Measurements from ENCODE around the gene UBA5. TPM values are rescaled to one million over a fixed set of nuclear protein-coding genes. Genes with fewer than 3 reads are reported as not detected.
"Not testable (repeated sequence)": the region's sequence is repeated elsewhere in the genome, so short reads cannot be mapped to it uniquely, and the experiment has no call there.

The UBA5 gene
- total and polyA plus RNA-seq, 4 experiments from 2014 or later: 33.0 to 44.5 (median 33.4) TPM

DNA sequence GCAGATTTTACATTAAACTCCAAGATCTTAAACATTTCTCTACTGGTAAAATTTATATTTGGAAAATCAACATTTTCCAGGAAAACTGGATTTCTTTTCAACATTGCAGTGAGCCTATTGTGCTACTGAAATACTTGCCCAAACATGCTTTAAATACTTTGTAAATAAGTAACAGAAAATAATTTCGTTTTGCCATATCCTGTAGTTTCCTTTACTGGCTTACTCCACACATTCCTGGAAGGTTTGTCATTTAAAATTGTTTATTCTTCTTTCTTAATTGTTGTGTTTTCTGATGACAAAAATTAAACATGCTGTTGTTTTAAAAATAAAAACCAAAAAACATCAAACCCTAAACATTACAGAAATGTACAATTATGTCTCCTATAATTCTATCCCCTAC is 22.5 kb upstream of the UBA5 start:
- Mint-ChIP-seq H3K27ac (no peak overlapping the region), H3K27me3 (no peaks in the 10 kb centered on the region), H3K9me3 (peaks cover 0 to 1% (median 0%) of the 10 kb centered on the region in 8 donors), H3K4me1 (no peaks in the 10 kb centered on the region), H3K4me3 (no peak overlapping the region), H3K36me3 (peaks cover 32 to 40% of the 10 kb centered on the region in 2 donors)
- H3K27me3 ChIP-seq (ENCODE audit: insufficient read depth, low read length): no peaks in the 10 kb centered on the region
- ChIA-PET POLR2A (ENCODE audit: partially characterized antibody) (no interaction called here), CTCF (ENCODE audit: partially characterized antibody) (interaction anchor here (6.4 kb wide), 1 partner anchor 101 kb away, joined by 90 read pairs; no protein-coding TSS in a partner anchor)
- no peaks in the 10 kb centered on the region for H3K4me1 ChIP-seq (ENCODE audit: insufficient read depth, low read length)
- no peak overlapping the region for H3K27ac ChIP-seq (ENCODE audit: low read depth, low read length)
- H3K36me3 ChIP-seq (ENCODE audit: insufficient read depth, low read length): peaks cover 13% of the 10 kb centered on the region
- intact Hi-C loops (cut with micrococcal nuclease): no loop called here
- no peak overlapping the region for H3K4me3 ChIP-seq (ENCODE audit: low read length in 2 of 2)
- DNase-seq: no peak
- no peaks in the 10 kb centered on the region for H3K9me3 ChIP-seq (ENCODE audit: control insufficient read depth in 1 of 2, low read length in 2 of 2)

DNA sequence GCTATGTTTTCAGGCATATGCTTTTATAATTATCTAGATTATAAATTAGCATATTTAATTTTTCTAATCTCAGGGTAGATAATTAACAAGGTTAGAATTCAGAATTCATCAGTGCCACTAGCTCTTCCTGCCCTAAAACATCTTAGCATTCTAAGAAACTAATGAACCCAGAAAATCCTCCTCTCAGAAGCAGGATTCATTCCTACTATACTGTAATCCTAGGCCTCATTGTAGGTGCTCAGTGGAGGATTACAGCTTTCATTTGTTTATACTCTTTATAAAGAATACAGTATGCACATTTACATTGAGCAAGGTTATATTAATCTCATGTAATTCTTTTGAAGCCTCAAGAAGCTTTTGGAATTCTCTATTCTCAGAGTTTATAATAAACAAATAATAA is 21.4 kb upstream of the UBA5 start:
- no peak overlapping the region for H3K4me3 ChIP-seq (ENCODE audit: low read length in 2 of 2)
- no peaks in the 10 kb centered on the region for H3K27me3 ChIP-seq (ENCODE audit: insufficient read depth, low read length)
- H3K27ac ChIP-seq (ENCODE audit: low read depth, low read length): no peak overlapping the region
- no peaks in the 10 kb centered on the region for H3K27me3 Mint-ChIP-seq
- no peak overlapping the region for H3K4me3 Mint-ChIP-seq
- H3K36me3 Mint-ChIP-seq: peaks cover 28 to 40% of the 10 kb centered on the region in 2 donors
- POLR2A ChIA-PET (ENCODE audit: partially characterized antibody): no interaction called here
- H3K27ac Mint-ChIP-seq: no peak overlapping the region
- H3K4me1 ChIP-seq (ENCODE audit: insufficient read depth, low read length): no peaks in the 10 kb centered on the region
- peaks cover 0 to 1% (median 0%) of the 10 kb centered on the region in 8 donors for H3K9me3 Mint-ChIP-seq
- H3K4me1 Mint-ChIP-seq: peaks cover 0 to 2% (median 0%) of the 10 kb centered on the region in 4 donors
- H3K9me3 ChIP-seq (ENCODE audit: control insufficient read depth in 1 of 2, low read length in 2 of 2): no peaks in the 10 kb centered on the region
- intact Hi-C loops (cut with micrococcal nuclease): no loop called here
- peaks cover 13% of the 10 kb centered on the region for H3K36me3 ChIP-seq (ENCODE audit: insufficient read depth, low read length)
- no peak for DNase-seq
- CTCF ChIA-PET (ENCODE audit: partially characterized antibody): interaction anchor here (5.6 to 6.4 kb wide), 2 partner anchors 102 to 288 kb away, joined by 43 to 90 read pairs; no protein-coding TSS in a partner anchor

GRCh38 chr3:132641427-132641826 is 18.7 kb upstream of the UBA5 start:
- POLR2A ChIA-PET (ENCODE audit: partially characterized antibody); H3K4me3 Mint-ChIP-seq; H3K9me3 Mint-ChIP-seq; H3K27me3 ChIP-seq (ENCODE audit: insufficient read depth, low read length); H3K4me1 ChIP-seq (ENCODE audit: insufficient read depth, low read length); H3K9me3 ChIP-seq (ENCODE audit: control insufficient read depth in 1 of 2, low read length in 2 of 2); intact Hi-C loops (cut with micrococcal nuclease); DNase-seq; H3K27me3 Mint-ChIP-seq; H3K4me1 Mint-ChIP-seq; H3K27ac Mint-ChIP-seq; H3K27ac ChIP-seq (ENCODE audit: low read depth, low read length); H3K4me3 ChIP-seq (ENCODE audit: low read length in 2 of 2): not testable (repeated sequence)
- H3K36me3 ChIP-seq (ENCODE audit: insufficient read depth, low read length): peaks cover 13% of the 10 kb centered on the region
- H3K36me3 Mint-ChIP-seq: peaks cover 17 to 32% of the 10 kb centered on the region in 2 donors
- CTCF ChIA-PET (ENCODE audit: partially characterized antibody): interaction anchor here (0.8 to 6.4 kb wide), 8 partner anchors 14 to 290 kb away, joined by 3 to 90 read pairs (median 4); no protein-coding TSS in a partner anchor

DNA sequence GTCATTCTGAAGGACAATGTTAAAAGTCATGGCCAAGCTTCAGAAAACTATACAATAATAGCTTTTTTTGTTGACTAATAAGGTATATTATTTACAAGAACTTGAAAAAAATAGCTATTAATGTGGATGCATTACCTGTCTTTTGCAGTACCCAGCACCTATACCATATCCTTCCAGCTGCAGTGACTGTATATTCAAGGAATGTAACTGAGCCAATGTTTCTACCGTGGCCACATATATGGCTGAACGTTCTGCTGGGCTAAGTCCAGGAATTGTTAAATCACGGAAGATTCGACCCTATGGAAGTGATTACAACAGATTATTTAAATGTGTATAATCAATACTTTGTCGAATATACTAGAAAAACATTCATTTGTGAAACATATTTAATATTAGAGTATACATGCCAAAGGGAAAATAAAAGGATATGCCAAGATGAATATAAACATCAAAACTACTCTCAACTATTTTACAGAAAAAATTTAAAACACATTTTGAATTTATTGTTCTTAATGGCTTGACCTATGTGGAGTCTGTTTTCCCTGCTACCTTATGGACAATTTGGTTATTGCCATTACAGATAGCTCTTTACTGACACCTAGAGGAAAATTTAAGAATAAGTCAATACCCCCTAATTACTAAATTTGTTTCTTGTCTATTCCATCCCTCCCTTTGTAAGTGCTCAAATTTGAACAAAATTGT is 18.1 kb upstream of the UBA5 start:
- ChIA-PET POLR2A (ENCODE audit: partially characterized antibody) (no interaction called here), CTCF (ENCODE audit: partially characterized antibody) (interaction anchor here (0.8 to 6.4 kb wide), 12 partner anchors 13 to 291 kb away, joined by 3 to 90 read pairs (median 4); no protein-coding TSS in a partner anchor)
- H3K27ac Mint-ChIP-seq: no peak overlapping the region
- H3K4me1 ChIP-seq (ENCODE audit: insufficient read depth, low read length): no peaks in the 10 kb centered on the region
- peaks cover 0 to 2% (median 0%) of the 10 kb centered on the region in 4 donors for H3K4me1 Mint-ChIP-seq
- H3K4me3 ChIP-seq (ENCODE audit: low read length in 2 of 2): no peak overlapping the region
- H3K9me3 Mint-ChIP-seq: no peaks in the 10 kb centered on the region
- DNase-seq: peak in 4 of 5 donors; percentile 21 to 41 (median 35)
- intact Hi-C loops (cut with micrococcal nuclease): loop anchor here (1.0 kb wide), 2 partner anchors 106 to 290 kb away; no protein-coding TSS in a partner anchor
- no peaks in the 10 kb centered on the region for H3K27me3 ChIP-seq (ENCODE audit: insufficient read depth, low read length)
- H3K36me3 Mint-ChIP-seq: peaks cover 13 to 32% of the 10 kb centered on the region in 2 donors
- peaks cover 13% of the 10 kb centered on the region for H3K36me3 ChIP-seq (ENCODE audit: insufficient read depth, low read length)
- H3K27ac ChIP-seq (ENCODE audit: low read depth, low read length): no peak overlapping the region
- H3K4me3 Mint-ChIP-seq: no peak overlapping the region
- no peaks in the 10 kb centered on the region for H3K9me3 ChIP-seq (ENCODE audit: control insufficient read depth in 1 of 2, low read length in 2 of 2)
- H3K27me3 Mint-ChIP-seq: no peaks in the 10 kb centered on the region

DNA sequence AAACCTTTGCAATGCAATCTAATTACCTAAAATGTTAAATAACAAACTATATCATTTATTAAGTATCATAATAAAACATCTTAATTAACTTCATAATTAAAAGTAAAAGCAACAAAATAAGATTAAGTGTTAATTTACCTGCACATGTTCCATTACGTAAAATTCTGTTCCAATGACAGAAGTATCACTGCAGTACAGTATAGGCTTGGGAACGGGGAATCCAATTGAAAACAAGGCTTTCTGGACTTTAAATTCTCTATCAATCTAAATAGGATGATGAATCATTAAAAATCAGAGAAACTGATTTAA is 17.6 kb upstream of the UBA5 start:
- no peaks in the 10 kb centered on the region for H3K9me3 Mint-ChIP-seq
- H3K4me1 Mint-ChIP-seq: peaks cover 0 to 3% (median 1%) of the 10 kb centered on the region in 4 donors
- H3K27me3 Mint-ChIP-seq: no peaks in the 10 kb centered on the region
- Histone ChIP-seq H3K9me3 (ENCODE audit: control insufficient read depth in 1 of 2, low read length in 2 of 2) (no peaks in the 10 kb centered on the region), H3K36me3 (ENCODE audit: insufficient read depth, low read length) (peaks cover 13% of the 10 kb centered on the region), H3K27me3 (ENCODE audit: insufficient read depth, low read length) (no peaks in the 10 kb centered on the region), H3K4me1 (ENCODE audit: insufficient read depth, low read length) (no peaks in the 10 kb centered on the region), H3K27ac (ENCODE audit: low read depth, low read length) (no peak overlapping the region), H3K4me3 (ENCODE audit: low read length in 2 of 2) (no peak overlapping the region)
- H3K27ac Mint-ChIP-seq: no peak overlapping the region
- CTCF ChIA-PET (ENCODE audit: partially characterized antibody): interaction anchor here (1.0 to 6.4 kb wide), 10 partner anchors 13 to 295 kb away, joined by 3 to 90 read pairs (median 4); no protein-coding TSS in a partner anchor
- no peak for DNase-seq
- H3K4me3 Mint-ChIP-seq: no peak overlapping the region
- intact Hi-C loops (cut with micrococcal nuclease): loop anchor here (1.0 kb wide), 2 partner anchors 106 to 290 kb away; no protein-coding TSS in a partner anchor
- H3K36me3 Mint-ChIP-seq: peaks cover 13 to 29% of the 10 kb centered on the region in 2 donors
- POLR2A ChIA-PET (ENCODE audit: partially characterized antibody): no interaction called here

DNA sequence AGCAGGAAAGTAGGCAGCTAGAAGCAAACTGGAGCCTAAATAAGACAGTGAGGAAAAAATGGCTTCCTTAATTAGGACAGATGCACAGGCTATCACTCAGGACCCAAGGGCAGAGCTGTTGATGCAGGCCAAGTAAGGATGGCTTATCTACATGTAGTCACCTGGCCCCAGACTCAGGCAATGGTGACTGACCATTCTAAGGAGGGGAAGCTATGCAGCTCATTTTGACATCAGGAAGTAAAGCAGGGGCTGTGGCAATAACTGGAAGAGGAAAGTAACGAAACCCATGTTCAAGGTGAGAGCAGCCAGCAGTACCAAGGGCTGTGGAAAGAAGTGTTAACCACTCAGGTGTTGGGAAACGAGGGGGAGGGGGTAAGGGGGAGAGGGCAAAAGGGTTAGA is 16.8 kb upstream of the UBA5 start:
- POLR2A ChIA-PET (ENCODE audit: partially characterized antibody): no interaction called here

GRCh38 chr3:132645058-132645457 is 15.1 kb upstream of the UBA5 start:
- Mint-ChIP-seq H3K27me3 (no peaks in the 10 kb centered on the region), H3K4me3 (no peak overlapping the region), H3K27ac (peak overlapping the region in 1 of 7 donors; percentile 77), H3K9me3 (no peaks in the 10 kb centered on the region), H3K36me3 (peaks cover 7 to 12% of the 10 kb centered on the region in 2 donors), H3K4me1 (peaks cover 0 to 5% (median 1%) of the 10 kb centered on the region in 4 donors)
- Histone ChIP-seq H3K36me3 (ENCODE audit: insufficient read depth, low read length) (no peaks in the 10 kb centered on the region), H3K4me1 (ENCODE audit: insufficient read depth, low read length) (no peaks in the 10 kb centered on the region), H3K9me3 (ENCODE audit: control insufficient read depth in 1 of 2, low read length in 2 of 2) (no peaks in the 10 kb centered on the region), H3K27ac (ENCODE audit: low read depth, low read length) (no peak overlapping the region), H3K27me3 (ENCODE audit: insufficient read depth, low read length) (no peaks in the 10 kb centered on the region), H3K4me3 (ENCODE audit: low read length in 2 of 2) (no peak overlapping the region)
- no peak for DNase-seq
- ChIA-PET CTCF (ENCODE audit: partially characterized antibody) (no interaction called here), POLR2A (ENCODE audit: partially characterized antibody) (interaction anchor here (1.0 kb wide), 1 partner anchor 14 kb away, joined by 4 read pairs; no protein-coding TSS in a partner anchor)
- intact Hi-C loops (cut with micrococcal nuclease): no loop called here

More for the DNA sequence above, 16.8 kb upstream of the UBA5 start:
- no peaks in the 10 kb centered on the region for H3K9me3 Mint-ChIP-seq
- H3K27ac ChIP-seq (ENCODE audit: low read depth, low read length): no peak overlapping the region
- DNase-seq: no peak
- peaks cover 12 to 26% of the 10 kb centered on the region in 2 donors for H3K36me3 Mint-ChIP-seq
- no peaks in the 10 kb centered on the region for H3K4me1 ChIP-seq (ENCODE audit: insufficient read depth, low read length)
- no peak overlapping the region for H3K4me3 ChIP-seq (ENCODE audit: low read length in 2 of 2)
- no peaks in the 10 kb centered on the region for H3K27me3 ChIP-seq (ENCODE audit: insufficient read depth, low read length)
- intact Hi-C loops (cut with micrococcal nuclease): no loop called here
- no peak overlapping the region for H3K4me3 Mint-ChIP-seq
- peak overlapping the region in 1 of 7 donors; percentile 47 for H3K27ac Mint-ChIP-seq
- no peaks in the 10 kb centered on the region for H3K9me3 ChIP-seq (ENCODE audit: control insufficient read depth in 1 of 2, low read length in 2 of 2)
- H3K4me1 Mint-ChIP-seq: peaks cover 0 to 3% (median 1%) of the 10 kb centered on the region in 4 donors
- CTCF ChIA-PET (ENCODE audit: partially characterized antibody): interaction anchor here (0.7 to 6.4 kb wide), 13 partner anchors 12 to 299 kb away, joined by 3 to 90 read pairs (median 4); partner anchors contain the start of gene ACAD11
- H3K27me3 Mint-ChIP-seq: no peaks in the 10 kb centered on the region
- peaks cover 6% of the 10 kb centered on the region for H3K36me3 ChIP-seq (ENCODE audit: insufficient read depth, low read length)

Data from CD4-positive, alpha-beta memory T cell (primary cell).